ENCODE data around the gene PRUNE1.
A peak's percentile ranks its signal among the peaks of the same experiment; 100 is the strongest.

PRUNE1 gene

DNA sequence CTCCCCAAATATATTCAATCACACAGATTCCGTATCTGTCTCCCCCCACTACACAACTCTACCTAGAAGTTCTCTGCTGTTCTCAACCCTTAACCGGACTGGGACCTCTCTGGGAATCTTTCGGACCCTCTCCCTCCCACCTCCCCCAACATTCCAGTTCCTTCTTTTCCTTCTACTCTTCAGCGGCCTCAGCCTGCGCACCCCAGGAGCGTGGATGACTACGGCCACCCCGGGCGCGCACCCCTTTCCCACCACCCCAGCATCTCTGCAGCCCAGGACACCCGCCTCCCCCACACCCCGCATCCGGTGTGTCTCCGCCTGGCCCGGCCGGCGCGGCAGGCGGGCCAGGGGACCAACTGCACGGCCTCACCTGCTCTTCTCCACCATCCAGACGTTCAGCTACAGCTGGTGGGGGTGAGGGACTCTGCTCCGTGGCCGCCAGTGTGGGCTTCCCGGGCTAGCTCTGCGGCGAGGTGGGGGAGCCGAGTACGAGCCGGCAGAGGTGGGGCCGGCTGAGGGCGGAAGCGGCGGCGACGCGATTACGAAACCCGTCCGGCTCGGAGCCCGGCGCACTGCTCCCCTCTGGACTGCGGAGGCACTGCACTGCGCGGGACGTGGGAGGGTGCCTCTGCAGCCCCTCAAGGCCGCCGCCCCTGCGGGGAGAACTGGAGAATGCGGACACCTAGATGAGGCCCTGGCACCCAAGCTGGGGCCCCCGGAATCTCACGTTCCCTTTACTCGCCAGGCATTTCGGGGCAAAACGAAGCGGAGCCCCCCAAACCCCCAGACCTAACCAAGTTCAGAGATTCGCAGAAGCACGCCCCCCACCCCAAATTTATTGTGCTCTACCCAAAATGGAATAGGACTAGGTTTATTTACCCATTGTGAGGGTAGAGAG, 51.1 kb downstream of the PRUNE1 start, which contains the start of gene CDC42SE1:
TSS of gene CDC42SE1 (minus strand) at position 514 of the 898 bp plus-strand sequence. CDS start 3,892 bp downstream, outside the sequence.
- peaks cover 27% of the 10 kb centered on the region for H3K36me3 ChIP-seq (ENCODE audit: insufficient read depth, low read length)
- H3K9ac ChIP-seq (ENCODE audit: low read depth, low read length) = peak within 1 kb of the TSS; percentile 98
- peak within 1 kb of the TSS; percentile 96 for H3K4me2 ChIP-seq (ENCODE audit: low read length)
- peak within 1 kb of the TSS; percentile 97 for H3K4me3 ChIP-seq (ENCODE audit: low read length)
- no peaks in the 10 kb centered on the region for H3K9me3 ChIP-seq (replicated peaks; ENCODE audit: low read length)
- H3K27me3 ChIP-seq (ENCODE audit: control insufficient read depth, insufficient read depth, low read length) = no peaks in the 10 kb centered on the region
- H3K4me1 ChIP-seq (ENCODE audit: control insufficient read depth, insufficient read depth, low read length) = peaks cover 36% of the 10 kb centered on the region

DNA sequence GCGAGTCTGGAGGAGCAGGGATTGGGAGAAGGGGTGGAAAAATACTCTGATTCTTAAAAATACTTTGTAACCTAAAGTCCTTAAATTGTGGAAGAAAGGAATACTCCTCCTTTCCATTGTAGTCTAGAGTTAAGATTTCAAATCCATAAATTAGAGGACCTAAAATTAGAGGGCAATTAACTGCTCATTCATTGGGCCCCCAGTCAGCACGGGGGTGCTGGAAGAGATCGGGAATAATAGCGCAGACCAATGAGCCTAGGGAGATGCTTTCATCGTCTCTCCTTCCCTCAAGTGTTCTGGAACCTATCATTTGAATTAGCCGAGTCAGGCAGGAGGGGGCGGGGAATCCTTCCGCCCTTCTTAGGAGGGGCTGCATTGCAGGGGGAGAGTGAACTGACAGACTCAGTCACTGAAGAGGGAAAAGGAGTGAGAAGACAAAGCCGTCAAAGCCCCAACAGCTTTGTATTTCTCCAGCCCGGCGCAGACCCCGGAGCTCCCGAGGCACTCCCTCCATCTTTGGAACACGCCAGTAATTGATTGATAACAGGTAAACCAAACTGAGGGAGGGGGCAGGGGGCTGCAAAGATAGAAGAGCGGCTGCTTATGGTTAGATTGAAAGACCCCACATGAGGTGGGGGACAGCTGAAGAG, 51.9 kb downstream of the PRUNE1 start, which contains the start of gene MLLT11:
TSS of gene MLLT11 (plus strand) at position 391 of the 650 bp plus-strand sequence. CDS start 6,828 bp downstream, outside the sequence.
- Histone ChIP-seq H3K4me1 (ENCODE audit: control insufficient read depth, insufficient read depth, low read length) (peaks cover 36% of the 10 kb centered on the region), H3K9me3 (replicated peaks; ENCODE audit: low read length) (no peaks in the 10 kb centered on the region), H3K9ac (ENCODE audit: low read depth, low read length) (peak within 1 kb of the TSS; percentile 98), H3K27me3 (ENCODE audit: control insufficient read depth, insufficient read depth, low read length) (no peaks in the 10 kb centered on the region), H3K4me3 (ENCODE audit: low read length) (peak within 1 kb of the TSS; percentile 97), H3K4me2 (ENCODE audit: low read length) (peak within 1 kb of the TSS; percentile 96), H3K36me3 (ENCODE audit: insufficient read depth, low read length) (peaks cover 19% of the 10 kb centered on the region)

DNA sequence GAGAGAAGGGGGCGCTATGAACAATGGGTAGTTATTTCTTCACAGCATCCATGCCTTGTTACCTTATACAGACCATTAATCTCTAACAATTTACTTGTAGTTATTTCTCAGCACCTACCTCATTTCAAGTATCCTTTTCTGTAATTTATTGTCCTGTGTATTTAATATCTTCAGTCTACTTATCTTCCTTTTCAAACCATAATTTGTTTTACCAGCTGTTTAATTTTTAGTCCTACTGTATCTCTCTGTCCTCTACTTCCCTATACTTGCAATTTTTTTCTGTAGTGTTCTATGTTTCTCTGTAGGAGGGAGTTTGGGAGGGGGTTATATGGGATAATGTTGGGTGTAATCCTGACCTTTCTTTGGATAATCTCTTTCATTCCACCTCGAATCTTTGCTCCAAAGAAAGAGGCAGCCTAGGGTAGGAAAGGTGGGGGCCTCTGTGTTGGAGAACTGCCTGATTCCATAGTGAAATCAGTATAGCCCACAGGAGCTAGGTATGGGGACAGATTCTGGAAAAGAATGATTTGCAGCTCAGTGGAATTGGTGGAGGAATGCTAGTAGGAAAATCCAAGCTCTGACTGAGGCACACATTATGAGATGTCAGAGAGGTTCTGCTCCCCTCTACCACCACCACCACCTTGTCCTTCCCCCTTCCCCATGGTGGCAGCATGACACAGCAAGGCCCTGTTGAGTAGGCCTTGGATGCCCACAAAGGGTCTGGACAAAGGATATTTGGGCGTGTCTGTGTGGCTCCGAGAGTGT, 52.6 kb downstream of the PRUNE1 start:
- H3K27me3 ChIP-seq (ENCODE audit: control insufficient read depth, insufficient read depth, low read length) = no peaks in the 10 kb centered on the region
- H3K9me3 ChIP-seq (replicated peaks; ENCODE audit: low read length) = no peaks in the 10 kb centered on the region
- peak overlapping the region; percentile 96 for H3K4me2 ChIP-seq (ENCODE audit: low read length)
- H3K4me1 ChIP-seq (ENCODE audit: control insufficient read depth, insufficient read depth, low read length) = peaks cover 35% of the 10 kb centered on the region
- H3K4me3 ChIP-seq (ENCODE audit: low read length) = peak overlapping the region; percentile 97
- H3K9ac ChIP-seq (ENCODE audit: low read depth, low read length) = peak overlapping the region; percentile 98
- H3K36me3 ChIP-seq (ENCODE audit: insufficient read depth, low read length) = peaks cover 12% of the 10 kb centered on the region

DNA sequence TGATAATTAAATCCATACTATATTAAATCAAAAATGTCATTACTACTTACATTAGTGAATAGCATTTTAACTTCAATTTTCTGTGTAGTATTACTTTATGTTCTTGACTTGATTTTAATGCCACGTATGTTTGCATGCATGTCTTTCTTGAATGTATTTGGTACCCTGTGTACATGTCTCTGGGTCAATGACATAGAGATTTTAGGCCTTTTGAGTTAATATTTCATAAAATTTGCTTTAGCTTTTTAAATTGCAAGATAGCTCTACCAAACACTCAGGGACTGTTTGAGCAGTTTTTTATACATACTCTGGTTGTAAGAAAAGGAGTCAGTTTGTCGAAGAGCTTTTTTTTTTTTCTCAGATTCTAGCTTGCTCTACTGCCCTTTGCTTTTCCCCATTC, 53.5 kb downstream of the PRUNE1 start:
- peaks cover 27% of the 10 kb centered on the region for H3K4me1 ChIP-seq (ENCODE audit: control insufficient read depth, insufficient read depth, low read length)
- no peaks in the 10 kb centered on the region for H3K9me3 ChIP-seq (replicated peaks; ENCODE audit: low read length)
- peak overlapping the region; percentile 96 for H3K4me2 ChIP-seq (ENCODE audit: low read length)
- peak overlapping the region; percentile 97 for H3K4me3 ChIP-seq (ENCODE audit: low read length)
- H3K9ac ChIP-seq (ENCODE audit: low read depth, low read length) = peak overlapping the region; percentile 98
- no peaks in the 10 kb centered on the region for H3K27me3 ChIP-seq (ENCODE audit: control insufficient read depth, insufficient read depth, low read length)
- peaks cover 9% of the 10 kb centered on the region for H3K36me3 ChIP-seq (ENCODE audit: insufficient read depth, low read length)

DNA sequence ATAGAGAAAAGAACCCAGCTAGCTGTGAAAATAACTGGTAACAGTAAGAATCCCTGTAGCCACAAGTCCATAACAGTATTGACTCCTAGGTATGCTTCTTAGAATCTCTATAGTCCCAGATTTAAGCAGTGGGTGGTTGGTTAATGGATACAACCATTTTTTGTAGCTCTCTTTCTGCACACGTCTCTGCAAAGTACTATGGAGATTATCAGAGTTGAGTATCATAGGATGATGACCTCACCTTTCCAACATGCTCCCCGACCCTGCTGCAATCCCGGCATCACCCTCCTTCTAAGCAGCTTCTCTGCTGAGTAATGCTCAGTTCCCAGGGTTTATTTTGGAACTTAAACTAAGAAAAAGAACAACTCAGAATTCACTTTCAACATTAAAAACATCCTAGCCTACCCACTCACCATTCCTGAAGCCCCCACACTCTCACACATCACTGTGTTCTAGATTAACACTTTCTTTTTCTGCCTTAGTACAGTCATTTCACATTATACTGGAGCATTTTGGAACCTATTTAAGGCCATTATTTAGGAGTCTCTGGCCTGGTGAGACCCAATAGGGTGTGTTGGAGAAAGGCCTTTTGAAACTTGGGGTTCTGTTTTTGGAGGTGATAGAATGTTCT, 54.6 kb downstream of the PRUNE1 start:
- H3K9ac ChIP-seq (ENCODE audit: low read depth, low read length) = peak overlapping the region; percentile 71
- H3K27me3 ChIP-seq (ENCODE audit: control insufficient read depth, insufficient read depth, low read length) = no peaks in the 10 kb centered on the region
- no peaks in the 10 kb centered on the region for H3K9me3 ChIP-seq (replicated peaks; ENCODE audit: low read length)
- peaks cover 13% of the 10 kb centered on the region for H3K36me3 ChIP-seq (ENCODE audit: insufficient read depth, low read length)
- H3K4me1 ChIP-seq (ENCODE audit: control insufficient read depth, insufficient read depth, low read length) = peaks cover 17% of the 10 kb centered on the region
- H3K4me2 ChIP-seq (ENCODE audit: low read length) = peak overlapping the region; percentile 62
- H3K4me3 ChIP-seq (ENCODE audit: low read length) = peak overlapping the region; percentile 54

- H3K4me2 ChIP-seq (ENCODE audit: low read length) = no peak overlapping the region
- no peaks in the 10 kb centered on the region for H3K27me3 ChIP-seq (ENCODE audit: control insufficient read depth, insufficient read depth, low read length)
- H3K9ac ChIP-seq (ENCODE audit: low read depth, low read length) = no peak overlapping the region
- no peak overlapping the region for H3K4me3 ChIP-seq (ENCODE audit: low read length)
- H3K9me3 ChIP-seq (replicated peaks; ENCODE audit: low read length) = no peaks in the 10 kb centered on the region
- H3K4me1 ChIP-seq (ENCODE audit: control insufficient read depth, insufficient read depth, low read length) = peaks cover 20% of the 10 kb centered on the region
- H3K36me3 ChIP-seq (ENCODE audit: insufficient read depth, low read length) = peaks cover 16% of the 10 kb centered on the region
These were observed 56.9 kb downstream of the PRUNE1 start for GRCh38 chr1:151065089-151065645.

- no peak overlapping the region for H3K4me3 ChIP-seq (ENCODE audit: low read length)
- peaks cover 16% of the 10 kb centered on the region for H3K36me3 ChIP-seq (ENCODE audit: insufficient read depth, low read length)
- no peaks in the 10 kb centered on the region for H3K27me3 ChIP-seq (ENCODE audit: control insufficient read depth, insufficient read depth, low read length)
- H3K4me1 ChIP-seq (ENCODE audit: control insufficient read depth, insufficient read depth, low read length) = peaks cover 26% of the 10 kb centered on the region
- H3K9ac ChIP-seq (ENCODE audit: low read depth, low read length) = no peak overlapping the region
- no peak overlapping the region for H3K4me2 ChIP-seq (ENCODE audit: low read length)
- no peaks in the 10 kb centered on the region for H3K9me3 ChIP-seq (replicated peaks; ENCODE audit: low read length)
These were observed 58.9 kb downstream of the PRUNE1 start for GRCh38 chr1:151067185-151067584.

GRCh38 chr1:151069103-151069486, 60.8 kb downstream of the PRUNE1 start:
- no peak overlapping the region for H3K4me2 ChIP-seq (ENCODE audit: low read length)
- H3K9ac ChIP-seq (ENCODE audit: low read depth, low read length) = no peak overlapping the region
- no peaks in the 10 kb centered on the region for H3K27me3 ChIP-seq (ENCODE audit: control insufficient read depth, insufficient read depth, low read length)
- H3K9me3 ChIP-seq (replicated peaks; ENCODE audit: low read length) = no peaks in the 10 kb centered on the region
- no peak overlapping the region for H3K4me3 ChIP-seq (ENCODE audit: low read length)
- H3K4me1 ChIP-seq (ENCODE audit: control insufficient read depth, insufficient read depth, low read length) = peaks cover 15% of the 10 kb centered on the region
- peaks cover 16% of the 10 kb centered on the region for H3K36me3 ChIP-seq (ENCODE audit: insufficient read depth, low read length)

DNA sequence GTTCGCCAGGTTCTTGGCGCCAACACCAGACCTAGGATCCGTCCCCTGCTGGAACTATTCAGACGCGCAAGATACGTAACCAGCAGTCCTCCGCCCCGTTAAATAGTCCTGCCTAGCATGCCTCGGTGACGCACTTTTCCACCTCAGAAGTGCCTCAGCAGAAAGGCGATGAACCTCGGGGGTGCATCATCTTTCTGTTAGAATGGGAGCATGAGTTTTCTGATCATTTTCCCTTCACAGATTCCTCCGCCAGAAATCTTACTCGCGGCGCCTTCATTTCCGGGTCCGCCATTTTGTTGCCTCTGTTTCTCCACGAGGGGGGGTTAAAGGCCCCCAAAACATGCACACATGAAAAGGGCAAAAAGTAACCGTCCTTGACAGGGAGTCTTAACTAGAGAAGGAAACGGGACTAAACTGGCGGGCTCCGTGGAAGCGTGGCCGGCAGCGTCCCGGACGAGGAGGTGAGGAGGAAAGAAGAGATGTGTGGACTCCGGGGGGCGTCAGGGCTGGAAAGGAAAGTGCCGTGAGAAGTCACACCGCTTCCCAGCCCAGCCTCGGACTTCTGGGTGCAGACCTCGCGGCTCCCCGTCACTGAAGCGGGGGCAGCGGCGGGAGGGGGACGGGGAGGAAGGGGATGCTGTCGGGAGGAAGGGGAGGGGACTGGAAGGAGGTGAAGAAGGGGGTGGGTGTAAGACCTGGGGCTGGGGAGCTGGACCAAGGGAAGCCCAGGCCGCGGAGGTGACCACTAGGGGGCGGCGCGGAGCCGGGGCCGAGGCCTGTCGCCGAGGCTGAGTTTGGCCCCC, 62.4 kb downstream of the PRUNE1 start, which contains the start of gene GABPB2:
TSS of gene GABPB2 (plus strand) at position 288 of the 803 bp plus-strand sequence. CDS start 17,429 bp downstream, outside the sequence.
- H3K9ac ChIP-seq (ENCODE audit: low read depth, low read length) = peak within 1 kb of the TSS; percentile 94
- peaks cover 15% of the 10 kb centered on the region for H3K4me1 ChIP-seq (ENCODE audit: control insufficient read depth, insufficient read depth, low read length)
- H3K27me3 ChIP-seq (ENCODE audit: control insufficient read depth, insufficient read depth, low read length) = no peaks in the 10 kb centered on the region
- peak within 1 kb of the TSS; percentile 89 for H3K4me2 ChIP-seq (ENCODE audit: low read length)
- peaks cover 16% of the 10 kb centered on the region for H3K36me3 ChIP-seq (ENCODE audit: insufficient read depth, low read length)
- no peaks in the 10 kb centered on the region for H3K9me3 ChIP-seq (replicated peaks; ENCODE audit: low read length)
- peak within 1 kb of the TSS; percentile 82 for H3K4me3 ChIP-seq (ENCODE audit: low read length)

- Histone ChIP-seq H3K27me3 (ENCODE audit: control insufficient read depth, insufficient read depth, low read length) (no peaks in the 10 kb centered on the region), H3K9me3 (replicated peaks; ENCODE audit: low read length) (no peaks in the 10 kb centered on the region), H3K4me3 (ENCODE audit: low read length) (no peak overlapping the region), H3K36me3 (ENCODE audit: insufficient read depth, low read length) (peaks cover 7% of the 10 kb centered on the region), H3K4me1 (ENCODE audit: control insufficient read depth, insufficient read depth, low read length) (peaks cover 15% of the 10 kb centered on the region), H3K4me2 (ENCODE audit: low read length) (no peak overlapping the region), H3K9ac (ENCODE audit: low read depth, low read length) (no peak overlapping the region)
These were observed 64.0 kb downstream of the PRUNE1 start for GRCh38 chr1:151072224-151072623.
